Measurements from ENCODE around the gene ANGPTL5.

The ANGPTL5 gene

GRCh38 chr11:101848262-101848661 lies 68.1 kb downstream of the ANGPTL5 start:
- Histone ChIP-seq H3K27me3 (ENCODE audit: control insufficient read depth in 1 of 2, insufficient read depth in 2 of 2, low read length in 2 of 2) (no peaks in the 10 kb centered on the region), H3K4me3 (ENCODE audit: low read depth in 1 of 2, low read length in 2 of 2) (no peak overlapping the region), H3K27ac (ENCODE audit: low read depth, low read length) (no peak overlapping the region), H3K4me1 (ENCODE audit: insufficient read depth, low read length) (no peaks in the 10 kb centered on the region), H3K36me3 (ENCODE audit: insufficient read depth, low read length) (no peaks in the 10 kb centered on the region), H3K9ac (ENCODE audit: low read length) (no peak overlapping the region), H3K9me3 (ENCODE audit: low read length) (no peaks in the 10 kb centered on the region)

DNA sequence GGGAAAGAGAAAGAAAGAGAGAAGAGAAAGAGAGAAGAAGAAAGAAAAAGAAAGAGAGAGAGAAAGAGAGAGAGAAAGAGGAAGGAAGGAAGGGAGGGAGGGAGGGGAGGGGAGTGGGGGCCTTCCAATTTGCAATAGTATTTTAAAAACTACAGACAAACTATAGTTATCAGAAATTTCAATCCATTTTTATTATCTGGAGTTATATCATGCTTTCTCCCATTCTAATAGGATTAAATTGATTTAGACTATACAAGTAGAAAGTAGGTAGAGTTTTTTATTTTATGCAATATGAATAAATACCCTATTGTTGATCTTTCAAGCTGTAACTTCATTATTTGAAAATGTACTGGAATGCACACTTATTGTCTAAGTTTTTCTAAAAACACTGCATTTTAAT lies 71.7 kb downstream of the ANGPTL5 start:
- no peaks in the 10 kb centered on the region for H3K4me1 ChIP-seq (ENCODE audit: insufficient read depth, low read length)
- H3K9ac ChIP-seq (ENCODE audit: low read length), result no peak overlapping the region
- no peaks in the 10 kb centered on the region for H3K9me3 ChIP-seq (ENCODE audit: low read length)
- no peak overlapping the region for H3K4me3 ChIP-seq (ENCODE audit: low read depth in 1 of 2, low read length in 2 of 2)
- H3K36me3 ChIP-seq (ENCODE audit: insufficient read depth, low read length), result no peaks in the 10 kb centered on the region
- H3K27me3 ChIP-seq (ENCODE audit: control insufficient read depth in 1 of 2, insufficient read depth in 2 of 2, low read length in 2 of 2), result no peaks in the 10 kb centered on the region
- H3K27ac ChIP-seq (ENCODE audit: low read depth, low read length), result no peak overlapping the region

- Histone ChIP-seq H3K9ac (ENCODE audit: low read length) (no peak overlapping the region), H3K27me3 (ENCODE audit: control insufficient read depth in 1 of 2, insufficient read depth in 2 of 2, low read length in 2 of 2) (no peaks in the 10 kb centered on the region), H3K27ac (ENCODE audit: low read depth, low read length) (no peak overlapping the region), H3K9me3 (ENCODE audit: low read length) (no peaks in the 10 kb centered on the region), H3K4me3 (ENCODE audit: low read depth in 1 of 2, low read length in 2 of 2) (no peak overlapping the region), H3K4me1 (ENCODE audit: insufficient read depth, low read length) (no peaks in the 10 kb centered on the region), H3K36me3 (ENCODE audit: insufficient read depth, low read length) (no peaks in the 10 kb centered on the region)
Measured at GRCh38 chr11:101840704-101841103, 75.6 kb downstream of the ANGPTL5 start.
